DOHH2 (cell line): ENCODE measurements around the gene ZNF593.

Experiments
- H3F3A ChIP-seq: fragments of 200-600 bp; sonication (generic), shearing (Covaris generic); 2 replicates; pipeline ENCODE4 v1.6.0; 2016; ENCODE audit warnings: antibody characterized with exemption, mild to moderate bottlenecking; ENCODE audit not compliant: control insufficient read depth, insufficient read depth
- H3K27ac ChIP-seq: fragments of 200-600 bp; sonication (generic); 2 replicates; pipeline ENCODE4 v1.5.1; 2014; ENCODE audit warnings: low read depth, mild to moderate bottlenecking, low read length, moderate library complexity
- H3K27me3 ChIP-seq: fragments of 200-600 bp; sonication (generic); 2 replicates; pipeline ENCODE4 v1.6.1; 2014; ENCODE audit warnings: mild to moderate bottlenecking, low read length, mixed read lengths; ENCODE audit not compliant: control insufficient read depth
- H3K36me3 ChIP-seq: fragments of 200-600 bp; sonication (generic); 2 replicates; pipeline ENCODE4 v1.6.1; 2014; ENCODE audit warnings: mild to moderate bottlenecking, low read length, moderate library complexity, mixed read lengths; ENCODE audit not compliant: control insufficient read depth
- H3K4me1 ChIP-seq: fragments of 200-600 bp; sonication (generic); 2 replicates; pipeline ENCODE4 v1.6.1; 2014; ENCODE audit warnings: mild to moderate bottlenecking, low read length, mixed read lengths; ENCODE audit not compliant: control insufficient read depth
- H3K4me2 ChIP-seq: fragments of 200-600 bp; sonication (generic); 2 replicates; pipeline ENCODE4 v1.6.0; 2014; ENCODE audit warnings: mild to moderate bottlenecking, low read length, moderate library complexity
- H3K4me3 ChIP-seq: fragments of 200-600 bp; sonication (generic); 2 replicates; pipeline ENCODE4 v1.5.1; 2014; ENCODE audit warnings: mild to moderate bottlenecking, low read length, mixed read lengths
- H3K79me2 ChIP-seq: fragments of 200-600 bp; sonication (generic); 2 replicates; pipeline ENCODE4 v1.6.1; 2014; ENCODE audit warnings: mild to moderate bottlenecking, low read length, mixed read lengths; ENCODE audit not compliant: control insufficient read depth
- H3K9me2 ChIP-seq: fragments of 200-600 bp; sonication (generic); replicated peaks from 2 replicates; pipeline ENCODE4 v1.6.1; 2014; ENCODE audit warnings: mild to moderate bottlenecking, low read length, mixed read lengths; ENCODE audit not compliant: control insufficient read depth
- H3K9me3 ChIP-seq: fragments of 200-600 bp; sonication (generic); 2 replicates; pipeline ENCODE4 v1.6.1; 2014; ENCODE audit warnings: antibody characterized with exemption, low read length, mixed read lengths; ENCODE audit not compliant: control insufficient read depth, insufficient read depth
- H4K20me1 ChIP-seq: fragments of 200-600 bp; sonication (generic); 2 replicates; pipeline ENCODE4 v1.6.0; 2014; ENCODE audit warnings: low read depth, mild to moderate bottlenecking, antibody characterized with exemption, low read length, moderate library complexity; ENCODE audit not compliant: control insufficient read depth, insufficient read depth
- EZH2phosphoT487 ChIP-seq: fragments of 200-600 bp; sonication (generic); IDR thresholded peaks from 2 replicates; pipeline ENCODE4 v1.6.1; 2017; ENCODE audit warnings: borderline replicate concordance, mild to moderate bottlenecking, antibody characterized with exemption, low read length, moderate library complexity, mixed read lengths
- TF ChIP-seq, protein P1 (sequence below): fragments of 200-600 bp; sonication (generic); IDR thresholded peaks from one replicate; pipeline ENCODE4 v1.5.1; 2014; ENCODE audit warnings: antibody characterized with exemption, mild to moderate bottlenecking, low read depth, low read length; ENCODE audit not compliant: poor library complexity, severe bottlenecking

ZNF593 gene

DNA sequence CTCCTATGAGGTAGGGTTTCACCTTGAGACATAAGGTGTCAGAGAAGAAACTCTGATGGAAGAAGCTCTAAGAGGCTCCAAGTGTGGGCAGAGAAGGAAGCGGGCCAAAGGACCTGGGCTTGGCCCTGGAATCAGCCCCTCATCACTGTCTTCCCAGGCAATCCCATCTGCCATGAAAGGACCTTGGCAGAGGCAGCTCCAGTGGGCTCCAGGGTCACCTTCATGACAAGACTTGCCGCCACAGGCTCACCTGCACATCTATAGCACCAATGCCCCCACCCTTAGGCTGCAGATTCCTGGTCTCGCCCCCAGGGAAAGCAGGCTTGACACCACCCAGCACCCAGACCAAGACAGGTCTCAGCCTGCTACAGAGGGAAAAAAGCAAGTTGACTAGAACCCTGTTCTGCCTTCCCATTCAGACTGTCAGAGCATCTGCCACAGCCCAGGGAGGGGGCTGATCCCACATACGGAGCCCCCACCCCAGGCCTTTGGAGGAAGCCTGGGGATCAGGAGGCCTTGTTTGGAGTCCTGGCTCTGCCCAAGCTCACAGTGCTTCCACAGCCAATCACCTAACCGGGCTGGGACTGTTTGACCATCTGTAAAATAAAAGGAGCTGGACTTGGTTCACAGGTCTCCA lies 11.3 kb upstream of the ZNF593 start:
- H3K79me2 ChIP-seq, result no peaks in the 10 kb centered on the region
- H3K9me3 ChIP-seq, result no peaks in the 10 kb centered on the region
- no peak overlapping the region for H3K4me3 ChIP-seq
- H3K4me2 ChIP-seq, result no peak overlapping the region
- no peak overlapping the region for H3K27ac ChIP-seq
- H4K20me1 ChIP-seq, result no peaks in the 10 kb centered on the region
- H3K36me3 ChIP-seq, result no peaks in the 10 kb centered on the region
- TF ChIP-seq, protein P1, sequence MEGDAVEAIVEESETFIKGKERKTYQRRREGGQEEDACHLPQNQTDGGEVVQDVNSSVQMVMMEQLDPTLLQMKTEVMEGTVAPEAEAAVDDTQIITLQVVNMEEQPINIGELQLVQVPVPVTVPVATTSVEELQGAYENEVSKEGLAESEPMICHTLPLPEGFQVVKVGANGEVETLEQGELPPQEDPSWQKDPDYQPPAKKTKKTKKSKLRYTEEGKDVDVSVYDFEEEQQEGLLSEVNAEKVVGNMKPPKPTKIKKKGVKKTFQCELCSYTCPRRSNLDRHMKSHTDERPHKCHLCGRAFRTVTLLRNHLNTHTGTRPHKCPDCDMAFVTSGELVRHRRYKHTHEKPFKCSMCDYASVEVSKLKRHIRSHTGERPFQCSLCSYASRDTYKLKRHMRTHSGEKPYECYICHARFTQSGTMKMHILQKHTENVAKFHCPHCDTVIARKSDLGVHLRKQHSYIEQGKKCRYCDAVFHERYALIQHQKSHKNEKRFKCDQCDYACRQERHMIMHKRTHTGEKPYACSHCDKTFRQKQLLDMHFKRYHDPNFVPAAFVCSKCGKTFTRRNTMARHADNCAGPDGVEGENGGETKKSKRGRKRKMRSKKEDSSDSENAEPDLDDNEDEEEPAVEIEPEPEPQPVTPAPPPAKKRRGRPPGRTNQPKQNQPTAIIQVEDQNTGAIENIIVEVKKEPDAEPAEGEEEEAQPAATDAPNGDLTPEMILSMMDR, result no peak
- no peak for TF ChIP-seq EZH2phosphoT487
- peaks cover 64% of the 10 kb centered on the region for H3K27me3 ChIP-seq
- H3K4me1 ChIP-seq, result peaks cover 11% of the 10 kb centered on the region
- H3K9me2 ChIP-seq, result no peaks in the 10 kb centered on the region
- no peaks in the 10 kb centered on the region for H3F3A ChIP-seq

DNA sequence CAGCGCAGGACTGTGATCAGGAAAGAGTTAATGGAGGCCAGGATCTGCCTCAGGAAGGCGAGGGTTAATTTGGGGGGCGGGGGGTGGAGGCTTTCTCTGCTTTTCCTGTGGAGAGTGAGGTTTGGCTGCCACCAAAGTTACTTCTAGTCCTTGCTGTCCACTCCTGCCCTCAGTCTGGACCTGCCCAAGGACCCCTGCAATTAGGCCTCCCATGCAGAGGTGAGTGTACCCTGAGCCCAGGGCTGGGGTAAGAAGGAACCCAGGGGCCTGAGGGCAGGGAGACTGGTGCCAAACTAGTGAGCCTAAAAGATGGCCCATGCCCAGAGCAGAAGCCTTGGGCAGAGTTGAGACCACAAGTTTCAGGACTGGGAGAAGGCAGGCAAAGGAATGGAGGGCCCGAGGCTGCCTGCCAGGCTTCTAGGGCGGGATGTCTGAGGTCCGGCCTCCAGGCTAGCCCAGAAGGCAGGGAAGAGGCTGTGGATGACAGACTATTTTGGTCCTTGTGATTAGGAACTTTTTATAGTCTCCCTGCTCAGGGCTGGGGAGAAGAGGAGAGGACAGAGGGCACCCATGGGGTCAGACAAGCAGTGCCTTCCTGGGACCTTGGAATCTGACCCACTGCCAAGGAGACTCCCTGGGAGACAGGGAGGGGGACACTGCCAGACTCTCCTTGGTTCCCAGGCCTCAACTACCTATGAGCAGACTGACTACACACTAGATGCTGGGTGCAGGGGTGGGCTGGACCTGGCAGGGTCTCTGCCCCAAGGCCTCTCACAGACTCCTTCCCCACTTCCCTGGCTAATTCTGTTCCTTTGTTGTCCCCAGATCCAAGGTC lies 10.6 kb upstream of the ZNF593 start, which contains the start of gene FAM110D:
Gene FAM110D, plus strand, starts transcription at position 172 of the 835 bp plus-strand sequence. CDS start 2,213 bp downstream, outside the sequence.
- no peaks in the 10 kb centered on the region for H3K79me2 ChIP-seq
- H3K9me3 ChIP-seq, result no peaks in the 10 kb centered on the region
- no peak within 1 kb of the TSS for H3K4me3 ChIP-seq
- TF ChIP-seq, protein P1, result no peak
- no peak for TF ChIP-seq EZH2phosphoT487
- H3K36me3 ChIP-seq, result no peaks in the 10 kb centered on the region
- H3F3A ChIP-seq, result no peaks in the 10 kb centered on the region
- no peaks in the 10 kb centered on the region for H3K9me2 ChIP-seq
- H3K4me2 ChIP-seq, result no peak within 1 kb of the TSS
- no peaks in the 10 kb centered on the region for H4K20me1 ChIP-seq
- no peak within 1 kb of the TSS for H3K27ac ChIP-seq
- peaks cover 16% of the 10 kb centered on the region for H3K4me1 ChIP-seq
- H3K27me3 ChIP-seq, result peaks cover 63% of the 10 kb centered on the region

DNA sequence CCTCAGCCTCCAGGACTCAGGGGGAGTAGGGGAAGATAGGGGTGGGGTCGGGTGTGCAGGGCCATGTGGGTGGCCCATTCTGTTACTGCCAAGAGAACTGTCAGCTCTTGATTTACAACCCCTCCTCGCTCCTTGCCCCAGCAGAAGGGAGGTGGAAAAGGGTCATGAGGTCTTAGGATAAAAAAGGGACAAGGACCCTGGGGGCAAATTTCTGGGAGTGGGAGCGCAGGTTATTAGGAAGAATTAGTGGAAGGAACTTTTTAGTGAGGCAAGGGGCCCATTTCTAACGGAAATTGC lies 10.0 kb upstream of the ZNF593 start:
- Histone ChIP-seq H3K4me1 (peaks cover 21% of the 10 kb centered on the region), H3K27ac (no peak overlapping the region), H3K36me3 (no peaks in the 10 kb centered on the region), H3K4me2 (no peak overlapping the region), H3K27me3 (peaks cover 64% of the 10 kb centered on the region), H3K4me3 (no peak overlapping the region), H3F3A (no peaks in the 10 kb centered on the region), H4K20me1 (no peaks in the 10 kb centered on the region), H3K9me2 (no peaks in the 10 kb centered on the region), H3K9me3 (no peaks in the 10 kb centered on the region), H3K79me2 (no peaks in the 10 kb centered on the region)
- TF ChIP-seq, protein P1, result no peak
- TF ChIP-seq EZH2phosphoT487, result no peak
